ENCODE results near the gene ATP2B1.

DNA sequence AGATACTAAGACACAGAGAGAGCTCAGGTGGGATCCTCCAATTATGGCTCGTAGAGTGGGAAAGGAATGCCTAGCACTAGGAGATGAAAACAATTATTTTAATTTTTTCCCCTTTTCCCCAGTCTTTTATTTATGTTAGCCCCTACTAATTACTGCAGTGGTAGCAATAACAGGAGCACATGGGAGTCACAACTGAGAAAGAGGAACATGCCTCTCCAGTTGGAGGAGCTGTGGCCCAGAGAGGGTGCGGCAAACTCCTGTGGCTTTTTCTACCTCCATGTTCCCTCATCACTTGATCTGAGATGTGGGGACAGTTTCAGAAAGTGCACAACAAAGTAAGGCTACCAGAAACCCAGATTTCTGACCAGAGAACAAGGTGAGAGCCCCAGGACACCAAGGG lies 156.9 kb downstream of the ATP2B1 start:
- TF ChIP-seq CTCF (conservative IDR thresholded peaks at IDR 0.05; ENCODE audit: low read length) = no peak
- no peak for TF ChIP-seq EZH2phosphoT487 (IDR thresholded peaks at IDR 0.05; ENCODE audit: borderline replicate concordance)
